GM18520 (cell line): ENCODE data around the gene CMA1.
"Not testable (repeated sequence)": the region's sequence is repeated elsewhere in the genome, so short reads cannot be mapped to it uniquely, and the experiment has no call there.

Source experiments
- ATAC-seq: cut with Tn5 transposase; IDR thresholded peaks from one replicate; pipeline ENCODE4 v1.9.1; 2021; ENCODE audit not compliant: unreplicated experiment

Gene CMA1

GRCh38 chr14:24508155-24508840, at the start of gene CMA1:
Gene CMA1, minus strand, starts transcription at chr14:24508265. Its CDS starts 30 bp downstream, at chr14:24508235.
- no peak for ATAC-seq

- ATAC-seq, result no peak
Observed at GRCh38 chr14:24556756-24557155, 48.7 kb upstream of the CMA1 start.

GRCh38 chr14:24549064-24549463, 41.0 kb upstream of the CMA1 start:
- ATAC-seq, result not testable (repeated sequence)

- no peak for ATAC-seq
Observed at GRCh38 chr14:24542346-24542936, 34.4 kb upstream of the CMA1 start.

- peak; percentile 60 for ATAC-seq
Observed at GRCh38 chr14:24535737-24536136, 27.7 kb upstream of the CMA1 start.

- no peak for ATAC-seq
Observed at GRCh38 chr14:24534286-24534685, 26.2 kb upstream of the CMA1 start.

GRCh38 chr14:24525877-24526620, 18.0 kb upstream of the CMA1 start:
- not testable (repeated sequence) for ATAC-seq

- ATAC-seq, result no peak
Observed at GRCh38 chr14:24518851-24519250, 10.8 kb upstream of the CMA1 start.

- ATAC-seq, result no peak
Observed at GRCh38 chr14:24514209-24514608, 6.1 kb upstream of the CMA1 start.

- no peak for ATAC-seq
Observed at GRCh38 chr14:24513009-24513408, 4.9 kb upstream of the CMA1 start.

GRCh38 chr14:24506443-24506842, 1.6 kb downstream of the CMA1 start:
- no peak for ATAC-seq

GRCh38 chr14:24504425-24504950, 3.6 kb downstream of the CMA1 start:
- no peak for ATAC-seq

- ATAC-seq, result not testable (repeated sequence)
Observed at GRCh38 chr14:24491586-24492408, 16.3 kb downstream of the CMA1 start.

- ATAC-seq, result no peak
Observed at GRCh38 chr14:24483604-24484252, 24.3 kb downstream of the CMA1 start.

GRCh38 chr14:24482699-24483303, 25.3 kb downstream of the CMA1 start:
- ATAC-seq, result not testable (repeated sequence)

- ATAC-seq, result peak; percentile 58
Observed at GRCh38 chr14:24481622-24482324, 26.3 kb downstream of the CMA1 start.

- ATAC-seq, result not testable (repeated sequence)
Observed at GRCh38 chr14:24479999-24480398, 28.1 kb downstream of the CMA1 start.

GRCh38 chr14:24475261-24475660, 32.8 kb downstream of the CMA1 start:
- ATAC-seq, result no peak

GRCh38 chr14:24473211-24473610, 34.9 kb downstream of the CMA1 start:
- no peak for ATAC-seq
